GM12801 (cell line): ENCODE measurements around the gene ATP2B3.

Source experiments
- TF ChIP-seq, protein P1 (sequence below): IDR thresholded peaks from one replicate; pipeline ENCODE4 v1.5.1; 2011; ENCODE audit warnings: control low read depth; ENCODE audit not compliant: insufficient read length; ENCODE audit errors: extremely low read depth

The ATP2B3 gene

DNA sequence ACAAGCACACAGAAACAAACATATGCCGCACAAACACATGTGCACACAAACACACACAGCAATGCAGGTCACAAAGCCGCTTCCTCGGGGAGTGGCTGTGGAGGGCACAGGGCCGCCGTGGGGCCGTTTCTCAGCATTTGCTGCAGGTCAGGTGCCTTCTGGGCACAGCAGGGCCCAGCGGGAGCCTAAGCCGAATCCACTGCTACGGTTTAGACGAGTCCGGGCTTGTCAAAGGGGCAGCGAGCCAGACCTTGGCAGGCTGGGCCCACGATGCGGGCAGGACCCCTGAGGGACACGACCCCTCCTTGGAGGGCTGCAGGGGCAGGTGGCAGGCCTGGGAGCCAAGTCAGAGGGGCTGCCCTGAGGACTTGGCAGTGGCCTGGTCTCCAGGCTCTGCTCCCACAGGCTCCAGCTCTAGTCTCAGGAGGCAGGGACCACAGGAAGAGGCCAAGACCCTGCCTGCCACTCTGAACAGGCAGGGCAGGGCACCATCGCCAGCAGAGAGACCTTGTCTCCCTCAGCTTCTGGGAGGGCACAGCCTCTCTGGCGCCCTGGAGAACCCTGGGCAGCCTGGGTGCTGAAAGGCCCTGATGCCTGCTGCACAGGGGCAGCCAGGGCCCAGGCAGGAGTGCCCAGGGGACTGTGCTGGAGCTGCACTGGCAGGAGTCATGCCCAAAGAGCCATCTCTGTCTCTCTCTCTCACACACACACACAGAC lies 5.5 kb upstream of the ATP2B3 start:
- TF ChIP-seq, protein P1, sequence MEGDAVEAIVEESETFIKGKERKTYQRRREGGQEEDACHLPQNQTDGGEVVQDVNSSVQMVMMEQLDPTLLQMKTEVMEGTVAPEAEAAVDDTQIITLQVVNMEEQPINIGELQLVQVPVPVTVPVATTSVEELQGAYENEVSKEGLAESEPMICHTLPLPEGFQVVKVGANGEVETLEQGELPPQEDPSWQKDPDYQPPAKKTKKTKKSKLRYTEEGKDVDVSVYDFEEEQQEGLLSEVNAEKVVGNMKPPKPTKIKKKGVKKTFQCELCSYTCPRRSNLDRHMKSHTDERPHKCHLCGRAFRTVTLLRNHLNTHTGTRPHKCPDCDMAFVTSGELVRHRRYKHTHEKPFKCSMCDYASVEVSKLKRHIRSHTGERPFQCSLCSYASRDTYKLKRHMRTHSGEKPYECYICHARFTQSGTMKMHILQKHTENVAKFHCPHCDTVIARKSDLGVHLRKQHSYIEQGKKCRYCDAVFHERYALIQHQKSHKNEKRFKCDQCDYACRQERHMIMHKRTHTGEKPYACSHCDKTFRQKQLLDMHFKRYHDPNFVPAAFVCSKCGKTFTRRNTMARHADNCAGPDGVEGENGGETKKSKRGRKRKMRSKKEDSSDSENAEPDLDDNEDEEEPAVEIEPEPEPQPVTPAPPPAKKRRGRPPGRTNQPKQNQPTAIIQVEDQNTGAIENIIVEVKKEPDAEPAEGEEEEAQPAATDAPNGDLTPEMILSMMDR, result no peak

DNA sequence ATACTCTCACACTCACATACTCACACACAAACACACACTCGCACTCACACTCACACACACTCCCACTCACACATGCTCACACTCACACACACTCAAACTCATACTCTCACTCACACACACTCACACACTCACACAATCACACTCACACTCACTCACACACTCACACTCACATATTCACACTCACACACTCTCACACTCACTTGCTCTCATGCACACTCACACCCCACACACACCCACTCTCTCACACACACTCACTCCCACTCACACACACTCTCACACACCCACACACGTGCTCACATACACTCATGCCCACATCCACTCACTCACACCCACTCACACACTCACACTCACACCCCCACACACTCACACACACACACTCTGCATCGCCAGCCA lies 4.9 kb upstream of the ATP2B3 start:
- TF ChIP-seq, protein P1, result no peak

DNA sequence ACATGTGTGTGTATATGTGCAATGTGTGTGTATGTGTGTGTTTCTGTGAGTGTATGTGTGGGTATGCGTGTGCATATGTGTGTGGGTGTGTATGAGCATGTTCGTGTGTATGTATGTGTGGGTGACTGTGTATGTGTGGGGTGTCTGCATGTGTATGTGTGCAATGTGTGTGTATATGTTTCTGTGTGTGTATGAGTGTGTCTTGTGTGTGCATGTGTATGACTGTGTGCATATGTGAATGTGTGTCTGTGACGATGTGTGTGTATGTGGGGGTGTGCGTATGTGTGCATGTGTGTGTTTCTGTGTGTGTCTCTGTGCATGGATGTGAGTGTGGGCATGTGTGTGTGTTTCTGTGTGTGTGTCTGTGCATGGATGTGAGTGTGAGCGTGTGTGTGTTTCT lies 4.2 kb upstream of the ATP2B3 start:
- TF ChIP-seq, protein P1, result no peak

DNA sequence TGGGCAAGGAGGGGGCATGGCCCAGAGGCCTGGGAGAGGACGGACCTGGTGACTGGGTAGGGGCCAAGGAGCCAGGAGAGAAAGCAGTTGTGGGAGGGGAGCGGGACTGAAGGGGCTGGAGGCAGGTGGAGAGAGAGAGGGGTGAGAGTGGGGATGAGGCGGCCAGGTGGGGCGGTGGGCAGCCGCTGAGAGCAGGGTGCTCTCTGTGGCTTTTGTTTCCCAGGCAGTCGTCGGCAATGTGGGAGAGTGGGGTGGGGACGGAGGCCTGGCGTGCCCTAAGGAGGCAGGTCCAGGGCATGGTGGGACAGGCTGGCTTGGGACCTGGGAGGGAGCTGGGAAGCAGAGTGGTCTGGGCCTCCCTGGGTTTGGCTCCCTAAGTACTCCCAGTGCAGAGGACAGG lies 3.2 kb upstream of the ATP2B3 start:
- TF ChIP-seq, protein P1, result no peak

DNA sequence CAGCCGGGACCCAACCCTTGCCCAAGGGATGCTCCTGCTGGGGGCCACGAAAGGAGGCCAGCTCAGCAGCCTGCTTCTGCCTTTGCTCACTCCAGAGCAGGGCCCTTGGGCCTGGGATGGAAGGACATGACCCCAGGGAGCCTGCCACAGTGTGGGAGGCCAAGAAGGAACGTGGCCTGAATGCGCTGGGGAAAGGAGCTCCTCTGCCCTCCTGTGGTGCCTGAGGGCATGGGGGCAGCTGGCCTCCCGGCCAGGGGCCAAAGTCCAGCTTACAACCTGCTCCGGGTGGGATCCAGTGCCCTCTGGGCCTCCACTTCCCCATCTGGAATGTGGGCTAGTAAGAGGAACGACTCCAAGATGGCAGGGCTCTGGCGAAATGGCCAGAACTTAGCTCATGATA lies 2.0 kb upstream of the ATP2B3 start:
- TF ChIP-seq, protein P1, result no peak

DNA sequence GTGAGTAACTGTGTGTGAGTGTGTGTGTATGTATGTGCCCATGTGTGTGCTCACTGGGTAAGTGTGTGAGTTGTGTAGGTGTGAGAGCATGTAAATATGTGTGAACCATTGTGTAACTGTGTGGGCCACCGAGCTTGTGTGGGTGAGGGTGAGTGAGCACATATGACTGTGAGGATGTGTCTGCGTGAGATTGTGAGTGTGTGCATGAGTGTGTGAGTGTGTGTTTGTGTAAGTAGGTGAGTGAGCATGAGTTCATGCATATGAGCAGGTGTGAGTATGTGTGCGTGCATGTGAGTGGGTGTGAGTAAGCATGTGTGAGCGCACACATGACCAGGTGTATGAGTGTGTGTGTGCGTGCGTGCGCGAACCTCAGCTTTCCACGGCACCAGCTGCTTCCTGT lies 1.4 kb upstream of the ATP2B3 start:
- TF ChIP-seq, protein P1, result no peak

DNA sequence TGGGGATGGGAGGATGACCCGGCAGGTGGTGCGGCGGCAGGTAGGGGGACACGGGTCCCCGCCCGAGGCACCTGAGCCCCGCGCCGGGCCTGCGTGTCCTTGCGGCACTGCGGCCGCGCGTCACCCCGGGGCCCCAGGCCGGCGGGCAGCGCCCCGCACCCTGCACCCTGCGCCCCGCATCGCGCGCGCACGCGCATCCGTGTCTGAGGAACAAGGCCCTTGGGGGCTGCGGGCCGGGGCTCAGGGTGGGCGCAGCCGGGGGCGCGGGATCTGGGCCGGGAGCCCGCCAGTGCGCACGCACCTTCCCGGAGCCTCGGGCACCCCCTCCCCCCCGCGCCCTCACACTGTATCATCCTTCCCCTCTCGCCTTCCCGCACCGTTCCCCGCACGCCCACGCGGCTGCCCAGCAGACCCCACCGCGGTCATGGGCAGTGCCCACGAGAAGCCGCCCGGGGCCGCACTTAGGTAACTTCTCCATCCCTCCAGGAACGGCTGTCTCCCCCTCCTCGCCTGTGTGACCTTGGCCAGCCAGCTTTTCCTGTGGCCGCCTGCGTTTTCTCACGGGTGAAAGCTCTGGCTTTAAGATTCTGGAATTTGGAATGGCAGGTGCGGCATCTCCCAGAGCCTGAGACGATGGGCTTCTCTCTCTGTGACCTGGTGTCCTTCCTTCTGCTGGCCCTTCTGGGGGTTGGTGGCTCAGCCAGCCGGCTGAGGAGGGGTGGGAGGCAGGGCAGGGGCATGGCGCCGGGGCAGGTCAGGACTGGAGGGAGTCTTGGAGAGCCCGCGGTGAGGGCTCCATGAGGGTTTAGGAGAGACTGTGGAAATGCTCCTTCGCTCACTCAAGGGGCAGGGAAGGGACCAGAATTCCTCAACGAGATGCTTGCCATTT lies 748 bp downstream of the ATP2B3 start:
- TF ChIP-seq, protein P1, result no peak
